Peyer's patch (tissue), 4 donors: ENCODE measurements around the gene ABCA10. TPM values are rescaled to one million over a fixed set of nuclear protein-coding genes. Genes with fewer than 3 reads are reported as not detected.

Experiments used
- DNase-seq, 3 donors: peaks; one replicate each; pipeline ENCODE4 v3.0.0-alpha.2; 2017 to 2019
- H3K27ac ChIP-seq, 4 donors: fragments of 200-600 bp; sonication (generic); one replicate each; pipeline ENCODE4 v1.5.1; 2016 to 2019
- H3K27me3 ChIP-seq, 2 donors: fragments of 200-600 bp; sonication (generic); one replicate each; pipeline ENCODE4 v1.5.1; 2019
- H3K36me3 ChIP-seq, 3 donors: fragments of 200-600 bp; sonication (generic); one replicate each; pipeline ENCODE4 v1.5.1; 2016 to 2019
- H3K4me1 ChIP-seq, 4 donors: fragments of 200-600 bp; sonication (generic); one replicate each; pipeline ENCODE4 v1.5.1; 2016 to 2019
- H3K4me3 ChIP-seq, 4 donors: fragments of 200-600 bp; sonication (generic); 1 replicate in 3 of 4; 2 replicates in 1 of 4; pipeline ENCODE4 v1.5.1; 2016 to 2019; ENCODE audit warnings: mild to moderate bottlenecking in 1 of 4
- H3K9me3 ChIP-seq, 4 donors: fragments of 200-600 bp; sonication (generic); one replicate each; pipeline ENCODE4 v1.5.1; 2016 to 2019; ENCODE audit warnings: mild to moderate bottlenecking in 1 of 4
- CTCF ChIP-seq, 6 experiments: fragments of 450-650 bp in 4 of 6; fragments of 200-600 bp in 2 of 6; sonication (generic) in 1 of 6; IDR thresholded peaks; one replicate each; pipeline ENCODE4 v1.5.1; 2017 to 2019; ENCODE audit warnings: antibody characterized with exemption in 6 of 6, mild to moderate bottlenecking in 3 of 6, moderate library complexity in 1 of 6
- POLR2A ChIP-seq, 2 donors: fragments of 450-650 bp; IDR thresholded peaks; one replicate each; pipeline ENCODE4 v1.5.1; 2017; ENCODE audit warnings: antibody characterized with exemption in 2 of 2, mild to moderate bottlenecking in 2 of 2, moderate library complexity in 2 of 2
- total RNA-seq, 4 donors: library from RNA; depleted of rRNA; stranded (reverse); fragments of >200 nt; gene quantifications; one replicate each; pipeline ENCODE4 v1.1.0, GENCODE V29; 2016

Gene ABCA10
- total RNA-seq, 4 donors from 2014 or later: 16.6 to 19.4 (median 17.6) TPM

- Histone ChIP-seq H3K4me3 (no peak overlapping the region), H3K4me1 (no peaks in the 10 kb centered on the region), H3K27ac (no peak overlapping the region), H3K36me3 (peaks cover 0 to 10% (median 0%) of the 10 kb centered on the region in 3 donors), H3K9me3 (no peaks in the 10 kb centered on the region), H3K27me3 (no peaks in the 10 kb centered on the region)
- TF ChIP-seq CTCF (IDR thresholded peaks at IDR 0.05) (peak; percentile 33 to 69 (median 66)), POLR2A (IDR thresholded peaks at IDR 0.05) (no peak)
- peak; percentile 52 to 90 (median 67) for DNase-seq
Observed at GRCh38 chr17:69235338-69236058, 6.9 kb upstream of the ABCA10 start.

- no peak overlapping the region for H3K4me3 ChIP-seq
- DNase-seq: no peak
- no peaks in the 10 kb centered on the region for H3K36me3 ChIP-seq
- no peak overlapping the region for H3K27ac ChIP-seq
- TF ChIP-seq POLR2A (IDR thresholded peaks at IDR 0.05) (no peak), CTCF (IDR thresholded peaks at IDR 0.05) (no peak)
- H3K27me3 ChIP-seq: no peaks in the 10 kb centered on the region
- H3K9me3 ChIP-seq: no peaks in the 10 kb centered on the region
- no peaks in the 10 kb centered on the region for H3K4me1 ChIP-seq
Observed at GRCh38 chr17:69232650-69233049, 4.0 kb upstream of the ABCA10 start.

- Histone ChIP-seq H3K4me3 (no peak overlapping the region), H3K27me3 (no peaks in the 10 kb centered on the region), H3K36me3 (no peaks in the 10 kb centered on the region), H3K27ac (no peak overlapping the region), H3K9me3 (no peaks in the 10 kb centered on the region), H3K4me1 (no peaks in the 10 kb centered on the region)
- DNase-seq: no peak
- TF ChIP-seq POLR2A (IDR thresholded peaks at IDR 0.05) (no peak), CTCF (IDR thresholded peaks at IDR 0.05) (no peak)
Observed at GRCh38 chr17:69231521-69231920, 2.9 kb upstream of the ABCA10 start.

DNA sequence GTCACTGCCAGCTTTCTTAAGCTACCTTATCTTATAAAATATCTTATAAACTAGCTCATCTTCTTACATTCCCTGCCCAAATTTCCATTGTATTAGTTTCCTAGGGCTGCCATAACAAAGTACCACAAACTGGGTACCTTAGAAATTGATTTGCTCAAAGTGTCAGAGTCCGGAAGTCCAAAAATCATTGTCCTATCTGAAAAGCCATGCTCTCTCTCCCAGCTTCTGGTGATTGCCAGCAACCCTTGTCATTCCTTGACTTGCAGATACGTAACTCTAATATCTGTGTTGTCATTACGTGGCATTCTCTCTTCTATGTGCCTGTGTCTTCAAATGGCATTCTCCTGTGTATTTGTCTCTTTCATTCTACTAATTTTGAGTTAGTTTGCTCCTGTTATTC is 2.3 kb upstream of the ABCA10 start:
- no peak for DNase-seq
- no peak overlapping the region for H3K27ac ChIP-seq
- no peaks in the 10 kb centered on the region for H3K27me3 ChIP-seq
- TF ChIP-seq POLR2A (IDR thresholded peaks at IDR 0.05): no peak
- TF ChIP-seq CTCF (IDR thresholded peaks at IDR 0.05): no peak
- no peaks in the 10 kb centered on the region for H3K9me3 ChIP-seq
- H3K36me3 ChIP-seq: no peaks in the 10 kb centered on the region
- no peak overlapping the region for H3K4me3 ChIP-seq
- H3K4me1 ChIP-seq: no peaks in the 10 kb centered on the region

- DNase-seq: no peak
- no peaks in the 10 kb centered on the region for H3K36me3 ChIP-seq
- peak overlapping the region in 1 of 4 donors; percentile 5 for H3K4me3 ChIP-seq
- H3K9me3 ChIP-seq: no peaks in the 10 kb centered on the region
- TF ChIP-seq POLR2A (IDR thresholded peaks at IDR 0.05): no peak
- no peak for TF ChIP-seq CTCF (IDR thresholded peaks at IDR 0.05)
- no peaks in the 10 kb centered on the region for H3K4me1 ChIP-seq
- H3K27ac ChIP-seq: peak overlapping the region in 1 of 4 donors; percentile 3
- H3K27me3 ChIP-seq: no peaks in the 10 kb centered on the region
Observed at GRCh38 chr17:69228018-69228417, 606 bp downstream of the ABCA10 start.
